T47D (cell line): ENCODE results near the gene VEGFA.

Experiments
- DNase-seq, 2 experiments: peaks; one replicate each; pipeline versions ENCODE4 v3.0.0 to v3.0.0-alpha.2; 2011 to 2012; ENCODE audit warnings: low read depth in 1 of 2, low spot score in 1 of 2
- JUND ChIP-seq: IDR thresholded peaks from 2 replicates; pipeline ENCODE4 v1.6.1; 2012; ENCODE audit warnings: low read depth
- in situ Hi-C: cut with HindIII; loops from 2 replicates; pipeline ENCODE4 v1.10.0; 2016; ENCODE audit warnings: low sequenced_read_pairs, low pct_unique_long_range_greater_than_20kb

Gene VEGFA

DNA sequence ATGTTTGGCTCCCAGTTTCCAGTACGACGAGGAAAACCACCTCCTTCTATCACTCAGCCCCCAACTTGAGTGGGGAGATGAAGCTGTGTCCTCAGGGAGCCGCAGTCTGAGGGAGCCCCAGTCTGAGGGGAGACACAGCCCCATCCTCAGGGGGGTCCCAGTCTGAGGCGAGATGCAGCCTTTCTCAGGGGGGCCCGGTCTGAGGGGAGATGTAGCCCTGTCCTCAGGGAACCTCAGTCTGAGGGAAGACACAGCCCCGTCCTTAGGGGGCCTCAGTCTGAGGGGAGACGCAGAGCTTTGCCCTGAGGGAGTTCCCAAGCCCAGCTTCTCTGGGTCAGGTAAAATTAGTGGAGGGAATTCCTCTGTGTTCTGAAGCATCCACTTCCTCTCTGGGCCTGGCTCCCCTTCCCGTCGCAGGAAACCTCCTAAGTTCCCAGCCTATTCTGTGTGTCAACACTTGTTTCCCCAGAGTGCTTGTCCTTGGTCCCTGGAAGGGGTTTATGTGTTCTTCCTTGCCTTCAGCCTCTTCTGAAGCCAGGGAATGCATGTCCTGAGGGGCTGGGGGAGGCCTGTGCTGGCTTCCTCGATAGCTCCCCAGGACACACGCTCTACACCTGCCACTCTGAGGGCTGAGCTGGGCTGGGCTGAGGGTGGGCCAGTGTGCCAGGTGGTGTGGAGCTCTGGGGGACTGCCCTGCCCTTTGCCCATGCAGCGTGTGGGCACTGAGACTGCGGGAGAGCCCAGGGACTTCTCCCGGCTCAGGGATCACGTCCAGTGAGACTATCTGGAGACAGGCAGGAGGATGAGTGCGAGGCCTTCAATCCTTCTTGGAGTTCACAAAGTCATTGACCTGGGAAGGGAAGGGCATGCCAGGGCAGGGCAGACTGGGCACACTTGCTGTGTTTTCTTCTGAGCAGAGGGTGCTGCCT, 55.4 kb downstream of the VEGFA start:
- in situ Hi-C loops: no loop called here
- no peak for TF ChIP-seq JUND
- DNase-seq: no peak

DNA sequence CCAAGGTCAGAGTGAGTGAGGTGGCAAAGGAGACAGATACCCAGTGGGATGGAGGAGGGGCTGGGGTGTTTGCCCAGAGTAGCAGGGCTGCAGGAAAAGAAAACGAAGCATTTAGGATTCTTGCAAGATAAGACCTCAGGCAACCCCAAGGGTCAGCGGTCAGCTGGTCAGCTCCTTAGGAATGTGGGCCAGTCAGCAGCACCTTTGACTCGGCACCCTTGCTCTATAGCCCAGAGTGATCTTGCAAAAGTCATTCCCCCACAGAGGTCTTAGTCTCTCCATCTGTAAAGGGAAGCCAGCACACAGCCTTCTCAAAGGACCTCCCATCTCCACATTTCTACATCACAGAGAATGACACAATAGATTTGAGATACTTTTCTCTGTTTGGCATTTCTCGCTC, 56.7 kb downstream of the VEGFA start:
- in situ Hi-C loops: no loop called here
- TF ChIP-seq JUND: no peak

DNA sequence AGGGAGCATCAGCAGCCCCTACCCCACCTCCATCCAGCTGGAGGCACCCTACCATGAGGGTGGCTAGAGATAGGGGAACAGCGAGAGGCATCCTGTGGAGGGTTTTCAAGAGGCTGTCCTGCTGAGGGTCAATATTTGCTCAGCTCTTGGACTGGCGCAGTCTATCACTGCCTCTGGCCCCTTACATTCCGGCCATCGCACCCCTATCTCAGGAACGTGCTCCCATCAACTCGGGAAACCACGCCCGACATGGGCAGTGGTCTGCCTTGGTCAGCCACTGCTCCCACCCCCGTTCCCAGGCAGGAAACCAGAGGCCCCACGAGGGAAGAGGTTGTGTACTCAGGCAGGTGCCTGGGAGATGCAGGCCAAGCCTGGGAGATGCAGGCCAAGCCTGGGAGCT, 57.9 kb downstream of the VEGFA start:
- no peak for TF ChIP-seq JUND
- in situ Hi-C loops: no loop called here
- DNase-seq: no peak

More for the DNA sequence above, 56.7 kb downstream of the VEGFA start:
- no peak for DNase-seq

DNA sequence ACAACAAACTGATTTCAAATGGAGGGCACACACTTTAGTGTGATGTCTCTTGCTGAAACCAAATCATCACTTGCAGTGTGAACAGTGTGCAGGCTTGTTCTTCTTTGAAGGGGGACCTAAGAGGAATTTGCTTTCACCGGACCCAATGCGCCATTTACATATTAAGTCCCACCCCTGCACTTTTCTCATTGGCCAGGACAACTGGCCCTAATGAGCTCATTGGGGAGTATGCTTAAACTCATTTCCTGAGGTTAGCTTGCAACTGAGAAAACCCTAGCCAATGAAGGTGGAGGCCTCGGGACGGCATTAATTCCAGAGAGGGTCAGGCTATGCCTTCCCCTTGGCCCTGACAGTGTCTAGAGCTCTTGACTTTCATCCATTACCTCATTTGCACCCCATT, 58.7 kb downstream of the VEGFA start:
- DNase-seq: peak in 1 of 2 experiments; percentile 38
- in situ Hi-C loops: no loop called here
- no peak for TF ChIP-seq JUND

DNA sequence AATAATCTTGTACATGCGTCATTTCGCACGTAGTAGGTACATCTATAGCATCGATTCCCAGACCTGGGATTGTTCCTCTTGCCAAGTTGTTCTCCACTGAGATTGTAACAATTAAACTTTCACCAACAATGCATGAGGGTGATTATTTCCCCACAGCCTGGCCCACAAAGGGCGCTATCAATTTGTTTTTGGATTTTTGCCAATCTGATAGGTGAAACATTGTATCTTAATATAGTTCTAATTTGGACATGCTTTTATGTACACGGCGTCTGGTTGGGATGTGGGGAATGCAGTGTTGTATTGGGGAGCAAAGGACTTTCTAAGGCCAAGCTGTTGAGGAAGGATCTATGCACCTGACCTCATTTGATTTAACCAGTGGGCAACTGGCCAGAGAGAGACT, 59.5 kb downstream of the VEGFA start:
- in situ Hi-C loops: no loop called here
- no peak for DNase-seq
- no peak for TF ChIP-seq JUND

DNA sequence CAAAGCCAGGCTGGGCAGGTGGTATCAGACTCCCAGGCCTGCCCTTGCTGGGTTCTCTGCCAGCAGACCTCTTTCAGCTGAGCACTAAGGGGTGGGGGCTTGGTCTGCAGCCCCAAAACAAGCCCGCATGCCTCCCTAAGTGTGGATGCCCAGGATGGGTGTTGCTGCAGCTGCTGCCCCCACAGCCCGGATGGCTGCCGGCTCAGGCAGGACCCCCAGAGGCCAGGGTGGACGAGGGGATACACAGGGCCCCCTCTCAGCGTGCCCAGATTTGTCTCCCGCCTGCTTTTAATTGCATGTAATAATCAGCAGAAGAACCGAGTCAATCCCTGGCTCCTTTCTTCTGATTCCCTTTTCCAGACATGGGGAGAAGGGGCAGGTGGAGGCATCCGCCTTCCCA, 60.8 kb downstream of the VEGFA start:
- DNase-seq: no peak
- TF ChIP-seq JUND: no peak
- in situ Hi-C loops: no loop called here

DNA sequence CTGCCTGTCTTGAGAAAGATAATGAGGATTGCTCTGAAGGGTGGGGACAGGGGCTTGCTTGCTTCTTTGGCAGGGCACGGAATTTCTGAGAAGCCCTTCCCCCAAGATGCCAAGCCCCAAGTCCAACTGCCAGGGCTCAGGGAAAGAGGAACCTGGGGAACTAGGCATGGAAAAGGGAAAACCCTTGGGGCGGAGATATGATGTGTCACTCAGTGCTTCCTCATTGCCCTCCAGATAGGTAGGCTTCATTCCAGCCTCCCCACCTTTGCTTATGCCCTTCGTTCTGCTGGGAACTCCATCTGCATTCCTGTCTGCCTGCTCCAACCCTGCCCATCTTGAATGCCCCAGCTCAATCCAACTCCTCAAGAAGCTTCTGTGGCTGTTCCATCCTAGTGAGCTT, 61.2 kb downstream of the VEGFA start:
- TF ChIP-seq JUND: no peak
- in situ Hi-C loops: no loop called here
- no peak for DNase-seq

DNA sequence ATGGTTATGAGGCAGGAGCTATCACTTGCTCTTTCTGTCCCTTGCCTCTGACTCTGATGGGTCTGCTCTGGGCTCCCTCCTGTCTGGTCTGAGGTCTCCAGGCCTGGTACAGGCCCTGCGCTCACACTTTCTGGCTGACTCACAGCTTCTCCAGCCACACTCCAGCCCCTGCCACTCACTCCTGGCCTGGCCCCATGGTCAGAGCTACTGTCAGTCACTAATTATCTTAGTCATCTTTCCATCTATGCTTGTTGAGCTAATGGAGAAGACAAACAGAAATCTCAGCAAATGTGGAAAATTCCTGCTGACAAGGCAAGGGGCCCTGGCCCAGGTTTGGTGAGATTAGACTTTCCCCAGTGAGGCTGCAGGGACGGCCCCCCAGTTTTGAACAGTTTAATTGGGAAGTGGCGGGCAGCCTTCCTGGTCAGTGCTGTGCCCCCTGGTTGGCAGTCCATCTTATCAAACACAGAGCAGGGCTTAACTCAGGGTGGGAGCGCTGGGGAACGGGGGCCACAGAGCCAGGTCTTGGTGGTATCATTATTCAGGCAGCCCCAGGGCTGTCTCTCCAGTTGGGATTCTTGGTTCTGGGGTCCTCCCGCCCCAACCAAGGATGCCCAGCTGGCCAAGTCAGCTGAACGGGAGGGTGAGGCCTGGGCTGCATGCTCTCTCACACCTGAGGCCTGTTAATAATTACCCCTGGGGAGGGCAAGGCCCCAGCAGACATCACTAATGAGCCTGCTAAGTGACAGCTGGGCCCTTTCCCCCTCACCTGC, 63.4 kb downstream of the VEGFA start:
- no peak for TF ChIP-seq JUND
- no peak for DNase-seq
- in situ Hi-C loops: no loop called here

DNA sequence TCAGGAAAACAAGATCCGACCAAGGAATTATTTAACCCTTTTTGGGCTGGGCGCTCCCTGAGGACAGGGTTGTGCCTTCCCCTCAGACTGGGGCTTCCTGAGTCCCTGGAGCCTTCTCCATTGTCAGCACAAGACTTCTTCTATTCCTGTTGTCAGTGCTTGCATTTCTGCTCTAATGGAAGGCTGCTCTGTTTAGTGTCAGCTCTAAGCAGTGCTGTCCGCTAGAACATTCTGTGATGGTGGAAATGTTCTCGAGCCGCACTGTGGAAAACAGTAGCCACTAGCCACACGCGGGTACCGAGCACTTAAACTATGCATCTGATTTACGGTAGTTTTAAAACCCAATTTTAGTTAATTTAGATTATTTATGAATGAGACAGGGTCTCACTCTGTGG, 64.0 kb downstream of the VEGFA start:
- TF ChIP-seq JUND: no peak

DNA sequence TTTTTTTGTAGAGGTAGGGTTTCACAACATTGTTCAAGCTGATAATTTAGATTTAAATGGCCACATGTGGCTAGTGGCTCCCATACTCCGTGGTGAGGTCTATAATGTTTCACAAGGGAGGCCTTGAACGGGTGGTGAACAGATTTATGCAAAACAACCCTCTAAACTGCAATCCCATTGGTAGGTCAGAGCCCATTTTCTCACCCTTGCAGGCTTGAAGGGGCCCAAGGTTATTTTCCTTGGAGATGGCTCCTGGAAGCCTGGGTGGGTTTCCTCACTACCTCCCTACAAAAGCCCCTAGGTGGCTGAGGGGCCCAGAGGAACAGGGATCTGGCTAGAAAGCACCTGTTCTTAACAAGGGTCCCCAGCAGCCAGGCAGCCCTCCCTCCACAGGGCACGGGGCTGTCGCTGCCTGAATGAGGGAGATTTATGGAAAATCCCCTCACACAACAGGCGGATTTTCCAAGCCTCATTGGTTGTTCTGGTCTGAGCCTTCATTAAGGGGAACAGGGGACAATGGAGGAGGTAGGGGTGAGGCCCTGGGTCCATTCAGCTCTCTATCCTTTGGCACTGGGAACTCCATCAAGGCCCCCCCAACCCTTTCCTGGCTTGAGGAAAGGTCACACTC, 64.6 kb downstream of the VEGFA start:
- DNase-seq: no peak
- in situ Hi-C loops: no loop called here
- no peak for TF ChIP-seq JUND

More for the DNA sequence above, 64.0 kb downstream of the VEGFA start:
- DNase-seq: no peak
- in situ Hi-C loops: no loop called here

DNA sequence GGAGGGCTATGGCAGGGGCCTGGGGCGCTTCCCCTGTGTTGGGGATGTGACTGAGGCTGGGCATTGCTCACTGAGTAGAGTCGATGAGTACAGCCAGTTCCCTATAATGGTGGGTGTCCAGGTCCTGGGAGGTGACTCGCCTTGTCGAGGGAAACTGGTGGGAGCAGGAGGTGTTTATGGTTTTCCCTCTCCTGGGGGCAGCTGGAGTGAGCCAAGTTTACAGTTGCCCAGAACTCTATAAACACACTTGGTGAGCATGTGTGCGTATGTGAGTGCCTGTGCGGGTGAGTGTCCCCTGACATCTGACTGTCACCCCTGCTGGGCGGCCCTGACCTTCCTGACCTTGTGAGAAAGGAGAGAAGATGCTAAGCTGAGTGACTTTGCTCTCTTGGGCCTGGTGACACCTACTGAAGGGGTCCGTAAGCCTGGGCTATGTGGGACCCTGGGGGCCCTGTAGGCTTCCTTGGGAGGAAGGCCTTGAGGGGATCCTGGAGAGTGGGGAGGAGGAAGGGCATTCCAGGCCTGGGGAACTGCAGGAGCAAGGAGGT, 65.9 kb downstream of the VEGFA start:
- no peak for DNase-seq
- TF ChIP-seq JUND: no peak
- in situ Hi-C loops: no loop called here
